Activated naive CD4-positive, alpha-beta T cell treated with anti-CD3 and anti-CD28 coated beads, Interleukin-2, amount 10 ng/mL, durations not matched to agents 7 days and 5 days (primary cell): ENCODE data around the gene RCAN3.
"Not testable (repeated sequence)": the region's sequence is repeated elsewhere in the genome, so short reads cannot be mapped to it uniquely, and the experiment has no call there.

Experiments
- CTCF ChIA-PET: fragments of 350-600 bp; sonication (Branson Sonifier 250); formaldehyde crosslinking; loops from one replicate; lab custom pipeline; 2021; ENCODE audit warnings: antibody characterized with exemption; lab: Charles Lee
- DNase-seq: peaks from one replicate; pipeline ENCODE4 v3.0.0-alpha.2; 2020
- H3K27ac Mint-ChIP-seq: one replicate; pipeline ENCODE4 v1.8.0; 2021; ENCODE audit warnings: mild to moderate bottlenecking, moderate library complexity, mixed read lengths
- H3K27me3 Mint-ChIP-seq: one replicate; pipeline ENCODE4 v1.8.0; 2021; ENCODE audit warnings: mild to moderate bottlenecking, mixed read lengths
- H3K36me3 Mint-ChIP-seq: one replicate; pipeline ENCODE4 v1.8.0; 2021; ENCODE audit warnings: mixed read lengths
- H3K4me1 Mint-ChIP-seq: one replicate; pipeline ENCODE4 v1.8.0; 2021; ENCODE audit warnings: mixed read lengths
- H3K4me3 Mint-ChIP-seq: one replicate; pipeline ENCODE4 v1.8.0; 2021; ENCODE audit warnings: mild to moderate bottlenecking, moderate library complexity, mixed read lengths
- H3K9me3 Mint-ChIP-seq: one replicate; pipeline ENCODE4 v1.8.0; 2021; ENCODE audit warnings: mixed read lengths

RCAN3 gene

GRCh38 chr1:24474193-24474592, 28.4 kb upstream of the RCAN3 start:
- Mint-ChIP-seq H3K27me3 (no peaks in the 10 kb centered on the region), H3K4me1 (peaks cover 11% of the 10 kb centered on the region)
- CTCF ChIA-PET: interaction anchor here (1.0 kb wide), 1 partner anchor 59 kb away, joined by 4 read pairs; the partner anchor contains the start of gene NIPAL3

GRCh38 chr1:24475700-24476099, 26.9 kb upstream of the RCAN3 start:
- CTCF ChIA-PET: interaction anchor here (0.9 kb wide), 1 partner anchor 52 kb away, joined by 3 read pairs; no protein-coding TSS in a partner anchor
- peaks cover 28% of the 10 kb centered on the region for H3K36me3 Mint-ChIP-seq
- no peak overlapping the region for H3K27ac Mint-ChIP-seq
- no peak overlapping the region for H3K4me3 Mint-ChIP-seq
- no peaks in the 10 kb centered on the region for H3K27me3 Mint-ChIP-seq
- peaks cover 24% of the 10 kb centered on the region for H3K4me1 Mint-ChIP-seq
- H3K9me3 Mint-ChIP-seq: no peaks in the 10 kb centered on the region
- no peak for DNase-seq

More at GRCh38 chr1:24474193-24474592, 28.4 kb upstream of the RCAN3 start:
- peaks cover 32% of the 10 kb centered on the region for H3K36me3 Mint-ChIP-seq
- DNase-seq: no peak
- no peak overlapping the region for H3K4me3 Mint-ChIP-seq
- no peaks in the 10 kb centered on the region for H3K9me3 Mint-ChIP-seq
- no peak overlapping the region for H3K27ac Mint-ChIP-seq

- CTCF ChIA-PET: interaction anchor here (0.9 to 1.4 kb wide), 2 partner anchors 17 to 51 kb away, joined by 3 read pairs; no protein-coding TSS in a partner anchor
- Mint-ChIP-seq H3K36me3 (peaks cover 24% of the 10 kb centered on the region), H3K27me3 (no peaks in the 10 kb centered on the region), H3K27ac (no peak overlapping the region), H3K4me1 (peaks cover 33% of the 10 kb centered on the region), H3K9me3 (no peaks in the 10 kb centered on the region), H3K4me3 (no peak overlapping the region)
- no peak for DNase-seq
Measured at GRCh38 chr1:24476571-24476970, 26.1 kb upstream of the RCAN3 start.

DNA sequence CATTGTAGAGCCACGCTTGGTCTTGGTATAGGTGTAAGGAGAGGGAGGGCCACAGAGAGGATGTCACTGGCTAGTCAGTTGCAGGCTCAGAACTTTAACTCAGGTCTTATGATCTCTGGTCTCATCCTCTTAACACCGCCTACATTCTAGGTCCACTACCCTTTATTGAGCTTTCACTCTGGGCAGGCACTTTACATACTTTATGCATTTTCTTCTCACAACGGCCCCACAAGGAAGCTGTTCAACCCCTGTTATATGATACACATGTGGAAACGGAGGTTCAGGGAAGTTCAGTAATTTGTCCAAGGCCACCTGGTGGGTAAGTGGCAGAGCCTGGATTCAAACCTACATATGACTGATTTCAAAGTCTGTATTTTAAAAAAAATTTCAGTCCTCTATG, 25.3 kb upstream of the RCAN3 start:
- Mint-ChIP-seq H3K4me3 (no peak overlapping the region), H3K4me1 (peaks cover 40% of the 10 kb centered on the region), H3K36me3 (peaks cover 28% of the 10 kb centered on the region), H3K27ac (no peak overlapping the region), H3K9me3 (peaks cover 1% of the 10 kb centered on the region), H3K27me3 (no peaks in the 10 kb centered on the region)
- CTCF ChIA-PET: interaction anchor here (0.7 to 1.4 kb wide), 2 partner anchors 10 to 18 kb away, joined by 3 to 4 read pairs; no protein-coding TSS in a partner anchor
- DNase-seq: no peak

DNA sequence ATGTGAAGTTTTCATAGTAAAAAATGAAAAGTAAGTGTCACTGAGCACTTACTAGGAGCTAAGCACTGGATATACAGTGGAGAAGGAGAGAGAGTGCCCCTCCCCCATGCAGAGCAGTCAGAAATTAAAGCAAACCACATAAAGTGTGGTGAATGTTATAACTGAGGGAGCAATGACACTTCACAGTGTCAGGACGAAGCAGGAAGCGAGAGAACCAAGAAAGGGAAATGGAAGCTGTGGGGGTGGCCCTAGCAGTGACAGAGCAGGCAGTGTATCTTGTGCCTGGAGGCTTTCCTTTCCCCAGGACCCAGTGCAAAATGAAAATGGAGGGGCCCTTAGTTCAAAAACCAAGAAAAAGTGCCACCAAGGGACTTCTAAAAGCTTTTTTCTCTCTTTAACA, 21.5 kb upstream of the RCAN3 start:
- Mint-ChIP-seq H3K27ac (peak overlapping the region; percentile 98), H3K27me3 (no peaks in the 10 kb centered on the region), H3K36me3 (peaks cover 36% of the 10 kb centered on the region), H3K4me3 (peak overlapping the region; percentile 64), H3K9me3 (peaks cover 5% of the 10 kb centered on the region), H3K4me1 (peaks cover 70% of the 10 kb centered on the region)
- CTCF ChIA-PET: interaction anchor here (0.6 to 4.7 kb wide), 7 partner anchors 20 to 1750 kb away, joined by 3 to 40 read pairs (median 4); partner anchors contain the start of genes NIPAL3 and RCAN3
- DNase-seq: peak; percentile 82

GRCh38 chr1:24481843-24482610, 20.6 kb upstream of the RCAN3 start:
- Mint-ChIP-seq H3K27ac (peak overlapping the region; percentile 98), H3K4me3 (peak overlapping the region; percentile 64), H3K27me3 (no peaks in the 10 kb centered on the region), H3K9me3 (peaks cover 5% of the 10 kb centered on the region), H3K36me3 (peaks cover 35% of the 10 kb centered on the region), H3K4me1 (peaks cover 77% of the 10 kb centered on the region)
- DNase-seq: peak; percentile 64
- CTCF ChIA-PET: interaction anchor here (0.8 to 4.7 kb wide), 6 partner anchors 18 to 283 kb away, joined by 3 to 40 read pairs (median 4); partner anchors contain the start of genes NIPAL3 and RCAN3

GRCh38 chr1:24483441-24483840, 19.2 kb upstream of the RCAN3 start:
- Mint-ChIP-seq H3K27me3 (no peaks in the 10 kb centered on the region), H3K4me1 (peaks cover 90% of the 10 kb centered on the region), H3K9me3 (peaks cover 7% of the 10 kb centered on the region), H3K36me3 (peaks cover 35% of the 10 kb centered on the region), H3K27ac (peak overlapping the region; percentile 98), H3K4me3 (peak overlapping the region; percentile 7)
- CTCF ChIA-PET: interaction anchor here (0.8 to 4.7 kb wide), 6 partner anchors 8 to 103 kb away, joined by 3 to 40 read pairs (median 4); partner anchors contain the start of gene NIPAL3
- DNase-seq: peak; percentile 61

GRCh38 chr1:24484199-24484598, 18.4 kb upstream of the RCAN3 start:
- DNase-seq: no peak
- Mint-ChIP-seq H3K4me3 (no peak overlapping the region), H3K27me3 (no peaks in the 10 kb centered on the region), H3K9me3 (peaks cover 9% of the 10 kb centered on the region), H3K4me1 (peaks cover 96% of the 10 kb centered on the region), H3K36me3 (peaks cover 37% of the 10 kb centered on the region), H3K27ac (peak overlapping the region; percentile 98)
- CTCF ChIA-PET: interaction anchor here (0.7 to 4.7 kb wide), 10 partner anchors 7 to 103 kb away, joined by 3 to 40 read pairs (median 4); partner anchors contain the start of gene NIPAL3

DNA sequence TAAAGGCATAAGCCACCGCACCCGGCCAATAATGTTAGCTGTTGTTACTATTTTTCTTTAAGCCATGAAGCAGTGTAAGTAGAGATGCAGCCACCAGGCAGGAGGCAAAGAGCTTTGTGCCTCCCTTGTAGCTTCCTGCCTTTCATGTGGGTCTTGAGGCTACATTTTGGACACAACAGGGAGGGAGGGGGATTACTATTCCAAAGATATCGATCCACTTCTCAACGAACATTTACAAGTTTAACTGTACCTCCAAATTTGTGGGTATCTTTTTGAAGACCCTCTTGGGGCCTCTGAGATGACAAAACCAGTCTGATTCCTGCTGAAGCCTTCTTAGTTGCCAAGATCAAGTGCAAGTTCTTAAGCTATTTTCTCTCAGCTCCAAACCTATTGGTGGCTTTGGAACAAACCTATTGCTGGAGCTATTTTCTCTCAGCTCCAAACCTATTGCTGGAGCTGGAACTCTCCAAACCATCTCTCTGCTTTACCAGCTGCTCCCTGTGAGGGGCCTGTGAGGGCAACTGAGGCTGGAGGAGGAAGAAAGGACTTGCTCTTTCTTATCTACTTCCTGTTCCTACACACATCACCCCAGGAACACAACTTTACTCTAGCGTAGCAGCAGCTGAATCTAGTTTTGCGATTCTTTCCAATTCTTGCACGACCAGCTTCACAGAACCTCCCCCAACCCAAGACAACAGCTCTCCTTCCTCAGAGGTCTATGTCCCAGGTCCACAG, 16.1 kb upstream of the RCAN3 start:
- peaks cover 87% of the 10 kb centered on the region for H3K4me1 Mint-ChIP-seq
- CTCF ChIA-PET: interaction anchor here (0.8 to 2.8 kb wide), 11 partner anchors 15 to 287 kb away, joined by 3 to 21 read pairs (median 5); partner anchors contain the start of genes NIPAL3, RCAN3 and STPG1

GRCh38 chr1:24487455-24487854, 15.2 kb upstream of the RCAN3 start:
- H3K27me3 Mint-ChIP-seq: no peaks in the 10 kb centered on the region
- H3K9me3 Mint-ChIP-seq: peaks cover 8% of the 10 kb centered on the region
- H3K4me1 Mint-ChIP-seq: peaks cover 85% of the 10 kb centered on the region
- no peak overlapping the region for H3K4me3 Mint-ChIP-seq
- CTCF ChIA-PET: interaction anchor here (1.0 to 2.8 kb wide), 4 partner anchors 14 to 288 kb away, joined by 3 to 21 read pairs (median 10); partner anchors contain the start of genes NIPAL3, RCAN3 and STPG1
- DNase-seq: no peak
- peaks cover 34% of the 10 kb centered on the region for H3K36me3 Mint-ChIP-seq
- peak overlapping the region; percentile 97 for H3K27ac Mint-ChIP-seq

More for the DNA sequence above, 16.1 kb upstream of the RCAN3 start:
- Mint-ChIP-seq H3K27ac (peak overlapping the region; percentile 97), H3K9me3 (peaks cover 9% of the 10 kb centered on the region), H3K27me3 (no peaks in the 10 kb centered on the region), H3K36me3 (peaks cover 31% of the 10 kb centered on the region), H3K4me3 (peak overlapping the region; percentile 65)
- peak; percentile 77 for DNase-seq

GRCh38 chr1:24488159-24488558, 14.5 kb upstream of the RCAN3 start:
- H3K9me3 Mint-ChIP-seq, DNase-seq, H3K4me3 Mint-ChIP-seq, H3K27me3 Mint-ChIP-seq: not testable (repeated sequence)
- CTCF ChIA-PET: interaction anchor here (0.8 to 2.8 kb wide), 3 partner anchors 13 to 99 kb away, joined by 3 to 15 read pairs (median 6); partner anchors contain the start of genes NIPAL3 and RCAN3
- peaks cover 31% of the 10 kb centered on the region for H3K36me3 Mint-ChIP-seq
- peaks cover 78% of the 10 kb centered on the region for H3K4me1 Mint-ChIP-seq
- peak overlapping the region; percentile 97 for H3K27ac Mint-ChIP-seq

- Mint-ChIP-seq H3K4me3 (no peak overlapping the region), H3K9me3 (peaks cover 4% of the 10 kb centered on the region), H3K27me3 (no peaks in the 10 kb centered on the region), H3K36me3 (peaks cover 20% of the 10 kb centered on the region), H3K27ac (no peak overlapping the region), H3K4me1 (peaks cover 63% of the 10 kb centered on the region)
- CTCF ChIA-PET: interaction anchor here (1.0 to 1.7 kb wide), 3 partner anchors 12 to 99 kb away, joined by 3 to 6 read pairs (median 6); partner anchors contain the start of genes NIPAL3 and RCAN3
- DNase-seq: no peak
Measured at GRCh38 chr1:24489674-24490073, 13.0 kb upstream of the RCAN3 start.

DNA sequence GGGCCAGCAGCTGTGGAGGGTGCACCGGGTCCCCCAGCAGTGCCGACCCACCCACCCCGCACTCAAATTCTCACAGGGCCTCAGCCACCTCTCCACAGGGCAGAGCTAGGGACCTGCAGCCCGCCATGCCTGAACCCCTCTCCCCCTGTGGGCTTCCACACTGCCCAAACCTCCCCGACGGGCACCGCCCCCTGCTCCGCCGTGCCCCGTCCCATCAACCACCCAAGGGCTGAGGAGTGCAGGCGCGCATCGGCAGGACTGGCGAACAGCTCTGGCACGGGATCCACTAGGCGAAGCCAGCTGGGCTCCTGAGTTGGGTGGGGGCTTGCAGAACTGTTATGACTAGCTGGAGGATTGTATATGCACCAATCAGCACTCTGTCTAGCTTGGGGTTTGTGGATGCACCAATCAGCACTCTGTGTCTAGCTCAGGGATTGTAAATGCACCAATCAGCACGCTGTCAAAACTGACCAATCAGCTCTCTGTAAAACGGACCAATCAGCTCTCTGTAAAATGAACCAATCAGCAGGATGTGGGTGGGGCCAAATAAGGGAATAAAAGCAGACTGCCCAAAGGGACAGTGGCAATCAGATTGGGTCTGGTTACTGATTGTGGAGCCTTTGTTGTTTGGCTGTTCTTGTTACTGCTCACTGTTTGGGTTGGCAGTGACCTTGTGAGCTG, 12.4 kb upstream of the RCAN3 start:
- CTCF ChIA-PET: interaction anchor here (0.9 to 1.1 kb wide), 3 partner anchors 10 to 75 kb away, joined by 3 to 6 read pairs (median 5); partner anchors contain the start of genes NIPAL3 and RCAN3
- peaks cover 57% of the 10 kb centered on the region for H3K4me1 Mint-ChIP-seq
- no peak overlapping the region for H3K27ac Mint-ChIP-seq
- H3K36me3 Mint-ChIP-seq: peaks cover 20% of the 10 kb centered on the region
- H3K4me3 Mint-ChIP-seq: no peak overlapping the region
- no peaks in the 10 kb centered on the region for H3K27me3 Mint-ChIP-seq
- DNase-seq: no peak
- peaks cover 4% of the 10 kb centered on the region for H3K9me3 Mint-ChIP-seq
